HEK293 (cell line): Measurements from ENCODE around the gene LRRC7.

ENCODE experiments used
- CTCF ChIA-PET: fragments of 350-600 bp; formaldehyde crosslinking; extraction: SDS; loops from one replicate; lab custom pipeline; 2021; ENCODE audit warnings: antibody characterized with exemption; lab: Yijun Ruan, JAX
- POLR2A ChIA-PET: fragments of 300-600 bp; formaldehyde crosslinking; extraction: SDS; loops from one replicate; lab custom pipeline; 2020; ENCODE audit warnings: antibody characterized with exemption, inconsistent platforms; lab: Yijun Ruan, JAX
- H3K27ac ChIP-seq: fragments of 200-500 bp; sonication (Bioruptor generic); 2 replicates; pipeline ENCODE4 v1.5.1; 2014; ENCODE audit warnings: low read depth, low read length, control low read depth, inconsistent platforms; ENCODE audit errors: extremely low read depth
- H3K36me3 ChIP-seq, 2 experiments: fragments of 200-500 bp in 1 of 2; sonication (Bioruptor generic) in 1 of 2; 1 replicate in 1 of 2; 2 replicates in 1 of 2; pipeline ENCODE4 v1.5.1; 2014 to 2017; ENCODE audit warnings: inconsistent platforms in 2 of 2, low read length in 2 of 2; ENCODE audit not compliant: control insufficient read depth in 2 of 2, insufficient read depth in 1 of 2
- H3K4me1 ChIP-seq: fragments of 200-500 bp; sonication (Bioruptor generic); 2 replicates; pipeline ENCODE4 v1.5.1; 2014; ENCODE audit warnings: mild to moderate bottlenecking, low read length, inconsistent platforms; ENCODE audit not compliant: control insufficient read depth, insufficient read depth
- H3K4me3 ChIP-seq: 2 replicates; pipeline ENCODE4 v1.5.1; 2011; ENCODE audit warnings: low read depth, mild to moderate bottlenecking, control low read depth, low read length, moderate library complexity
- H3K9me3 ChIP-seq: fragments of 200-500 bp; sonication (Bioruptor generic); 2 replicates; pipeline ENCODE4 v1.5.1; 2014; ENCODE audit warnings: low read depth, low read length, inconsistent platforms; ENCODE audit not compliant: control insufficient read depth, insufficient read depth
- MYNN ChIP-seq: fragments of 450-650 bp; formaldehyde crosslinking; IDR thresholded peaks from 2 replicates; pipeline ENCODE4 v1.5.1; 2016; ENCODE audit warnings: missing biosample characterization, missing genetic modification characterization, borderline replicate concordance
- PRDM1 ChIP-seq: fragments of 450-650 bp; formaldehyde crosslinking; IDR thresholded peaks from 2 replicates; pipeline ENCODE4; 2016; ENCODE audit warnings: missing biosample characterization, missing genetic modification characterization
- SCRT1 ChIP-seq: fragments of 450-650 bp; formaldehyde crosslinking; IDR thresholded peaks from 2 replicates; pipeline ENCODE4 v1.5.1; 2016; ENCODE audit warnings: missing biosample characterization, missing genetic modification characterization, borderline replicate concordance
- SCRT2 ChIP-seq: fragments of 450-650 bp; formaldehyde crosslinking; IDR thresholded peaks from 2 replicates; pipeline ENCODE4 v1.5.1; 2016; ENCODE audit warnings: missing biosample characterization, missing genetic modification characterization
- SP2 ChIP-seq: fragments of 450-650 bp; formaldehyde crosslinking; IDR thresholded peaks from 2 replicates; pipeline ENCODE4 v1.5.1; 2016; ENCODE audit warnings: missing biosample characterization, missing genetic modification characterization
- ZBTB20 ChIP-seq: fragments of 450-650 bp; formaldehyde crosslinking; IDR thresholded peaks from 2 replicates; pipeline ENCODE4 v1.5.1; 2016; ENCODE audit warnings: missing biosample characterization, missing genetic modification characterization
- ZNF146 ChIP-seq: fragments of 450-650 bp; formaldehyde crosslinking; IDR thresholded peaks from 2 replicates; pipeline ENCODE4 v1.5.1; 2016; ENCODE audit warnings: missing biosample characterization, missing genetic modification characterization
- ZNF221 ChIP-seq: fragments of 450-650 bp; formaldehyde crosslinking; IDR thresholded peaks from 2 replicates; pipeline ENCODE4 v1.5.1; 2017; ENCODE audit warnings: missing biosample characterization, missing genetic modification characterization, borderline replicate concordance
- ZNF274 ChIP-seq, 2 experiments: fragments of 200-500 bp in 1 of 2; fragments of 450-650 bp in 1 of 2; sonication (Bioruptor generic) in 1 of 2; formaldehyde crosslinking in 1 of 2; IDR thresholded peaks; 2 replicates each; pipeline versions ENCODE4 v1.5.1 to v1.6.1; 2014 to 2016; ENCODE audit warnings: borderline replicate concordance in 1 of 2, inconsistent platforms in 1 of 2, low read length in 1 of 2, missing biosample characterization in 1 of 2, missing genetic modification characterization in 1 of 2
- ZNF302 ChIP-seq: fragments of 450-650 bp; formaldehyde crosslinking; IDR thresholded peaks from 2 replicates; pipeline ENCODE4 v1.5.1; 2016; ENCODE audit warnings: missing biosample characterization, missing genetic modification characterization, low read depth
- ZNF398 ChIP-seq: fragments of 450-650 bp; formaldehyde crosslinking; IDR thresholded peaks from 2 replicates; pipeline ENCODE4 v1.5.1; 2017; ENCODE audit warnings: missing biosample characterization, missing genetic modification characterization
- ZNF488 ChIP-seq: fragments of 450-650 bp; formaldehyde crosslinking; IDR thresholded peaks from 2 replicates; pipeline ENCODE4 v1.5.1; 2016; ENCODE audit warnings: missing biosample characterization, missing genetic modification characterization
- ZNF670 ChIP-seq: fragments of 450-650 bp; formaldehyde crosslinking; IDR thresholded peaks from 2 replicates; pipeline ENCODE4 v1.5.1; 2016; ENCODE audit warnings: missing biosample characterization, missing genetic modification characterization, low read depth
- ZNF776 ChIP-seq: fragments of 450-650 bp; formaldehyde crosslinking; IDR thresholded peaks from 2 replicates; pipeline ENCODE4 v1.5.0; 2017; ENCODE audit warnings: missing biosample characterization, missing genetic modification characterization, borderline replicate concordance
- ZNF837 ChIP-seq: fragments of 450-650 bp; formaldehyde crosslinking; IDR thresholded peaks from 2 replicates; pipeline ENCODE4 v1.5.1; 2016; ENCODE audit warnings: missing biosample characterization, missing genetic modification characterization
- ZSCAN16 ChIP-seq: fragments of 450-650 bp; formaldehyde crosslinking; IDR thresholded peaks from 2 replicates; pipeline ENCODE4 v1.5.1; 2016; ENCODE audit warnings: missing biosample characterization, missing genetic modification characterization
- TF ChIP-seq, protein P1 (sequence below): fragments of 450-650 bp; formaldehyde crosslinking; IDR thresholded peaks from 2 replicates; pipeline ENCODE4; 2016; ENCODE audit warnings: missing biosample characterization, missing genetic modification characterization
- TF ChIP-seq, protein P2 (sequence below): fragments of 450-650 bp; formaldehyde crosslinking; IDR thresholded peaks from 2 replicates; pipeline ENCODE4 v1.5.1; 2016; ENCODE audit warnings: missing biosample characterization, missing genetic modification characterization
- TF ChIP-seq, protein P3 (sequence below): fragments of 450-650 bp; formaldehyde crosslinking; IDR thresholded peaks from 2 replicates; pipeline ENCODE4 v1.5.1; 2016; ENCODE audit warnings: missing biosample characterization, missing genetic modification characterization

The LRRC7 gene

GRCh38 chr1:69534829-69535228 lies 32.9 kb upstream of the LRRC7 start:
- POLR2A ChIA-PET: no interaction called here
- Histone ChIP-seq H3K4me1 (no peaks in the 10 kb centered on the region), H3K4me3 (no peak overlapping the region), H3K36me3 (no peaks in the 10 kb centered on the region), H3K9me3 (no peaks in the 10 kb centered on the region), H3K27ac (no peak overlapping the region)
- TF ChIP-seq ZSCAN16 (tag by site-specific recombination): no peak
- TF ChIP-seq MYNN (tag by site-specific recombination): no peak
- TF ChIP-seq ZNF398 (tag by site-specific recombination): no peak
- TF ChIP-seq ZNF837 (tag by site-specific recombination): no peak
- TF ChIP-seq ZNF302 (tag by site-specific recombination): no peak
- TF ChIP-seq, protein P1, sequence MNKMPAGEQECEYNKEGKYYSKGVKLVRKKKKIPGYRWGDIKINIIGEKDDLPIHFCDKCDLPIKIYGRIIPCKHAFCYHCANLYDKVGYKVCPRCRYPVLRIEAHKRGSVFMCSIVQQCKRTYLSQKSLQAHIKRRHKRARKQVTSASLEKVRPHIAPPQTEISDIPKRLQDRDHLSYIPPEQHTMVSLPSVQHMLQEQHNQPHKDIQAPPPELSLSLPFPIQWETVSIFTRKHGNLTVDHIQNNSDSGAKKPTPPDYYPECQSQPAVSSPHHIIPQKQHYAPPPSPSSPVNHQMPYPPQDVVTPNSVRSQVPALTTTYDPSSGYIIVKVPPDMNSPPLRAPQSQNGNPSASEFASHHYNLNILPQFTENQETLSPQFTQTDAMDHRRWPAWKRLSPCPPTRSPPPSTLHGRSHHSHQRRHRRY (tag by site-specific recombination): no peak
- TF ChIP-seq, protein P2, sequence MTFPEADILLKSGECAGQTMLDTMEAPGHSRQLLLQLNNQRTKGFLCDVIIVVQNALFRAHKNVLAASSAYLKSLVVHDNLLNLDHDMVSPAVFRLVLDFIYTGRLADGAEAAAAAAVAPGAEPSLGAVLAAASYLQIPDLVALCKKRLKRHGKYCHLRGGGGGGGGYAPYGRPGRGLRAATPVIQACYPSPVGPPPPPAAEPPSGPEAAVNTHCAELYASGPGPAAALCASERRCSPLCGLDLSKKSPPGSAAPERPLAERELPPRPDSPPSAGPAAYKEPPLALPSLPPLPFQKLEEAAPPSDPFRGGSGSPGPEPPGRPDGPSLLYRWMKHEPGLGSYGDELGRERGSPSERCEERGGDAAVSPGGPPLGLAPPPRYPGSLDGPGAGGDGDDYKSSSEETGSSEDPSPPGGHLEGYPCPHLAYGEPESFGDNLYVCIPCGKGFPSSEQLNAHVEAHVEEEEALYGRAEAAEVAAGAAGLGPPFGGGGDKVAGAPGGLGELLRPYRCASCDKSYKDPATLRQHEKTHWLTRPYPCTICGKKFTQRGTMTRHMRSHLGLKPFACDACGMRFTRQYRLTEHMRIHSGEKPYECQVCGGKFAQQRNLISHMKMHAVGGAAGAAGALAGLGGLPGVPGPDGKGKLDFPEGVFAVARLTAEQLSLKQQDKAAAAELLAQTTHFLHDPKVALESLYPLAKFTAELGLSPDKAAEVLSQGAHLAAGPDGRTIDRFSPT: no peak
- TF ChIP-seq ZBTB20 (tag by site-specific recombination): no peak
- TF ChIP-seq PRDM1 (tag by site-specific recombination): no peak
- no peak for TF ChIP-seq SCRT2
- no peak for TF ChIP-seq ZNF221 (tag by site-specific recombination)
- no peak for TF ChIP-seq ZNF488 (tag by site-specific recombination)
- TF ChIP-seq, protein P3, sequence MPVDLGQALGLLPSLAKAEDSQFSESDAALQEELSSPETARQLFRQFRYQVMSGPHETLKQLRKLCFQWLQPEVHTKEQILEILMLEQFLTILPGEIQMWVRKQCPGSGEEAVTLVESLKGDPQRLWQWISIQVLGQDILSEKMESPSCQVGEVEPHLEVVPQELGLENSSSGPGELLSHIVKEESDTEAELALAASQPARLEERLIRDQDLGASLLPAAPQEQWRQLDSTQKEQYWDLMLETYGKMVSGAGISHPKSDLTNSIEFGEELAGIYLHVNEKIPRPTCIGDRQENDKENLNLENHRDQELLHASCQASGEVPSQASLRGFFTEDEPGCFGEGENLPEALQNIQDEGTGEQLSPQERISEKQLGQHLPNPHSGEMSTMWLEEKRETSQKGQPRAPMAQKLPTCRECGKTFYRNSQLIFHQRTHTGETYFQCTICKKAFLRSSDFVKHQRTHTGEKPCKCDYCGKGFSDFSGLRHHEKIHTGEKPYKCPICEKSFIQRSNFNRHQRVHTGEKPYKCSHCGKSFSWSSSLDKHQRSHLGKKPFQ (tag by site-specific recombination): no peak
- no peak for TF ChIP-seq ZNF274 (IDR thresholded peaks at IDR 0.05; ENCODE audit: low read length)
- TF ChIP-seq ZNF274 (tag by site-specific recombination; IDR thresholded peaks at IDR 0.05; ENCODE audit: borderline replicate concordance): no peak
- CTCF ChIA-PET: no interaction called here

DNA sequence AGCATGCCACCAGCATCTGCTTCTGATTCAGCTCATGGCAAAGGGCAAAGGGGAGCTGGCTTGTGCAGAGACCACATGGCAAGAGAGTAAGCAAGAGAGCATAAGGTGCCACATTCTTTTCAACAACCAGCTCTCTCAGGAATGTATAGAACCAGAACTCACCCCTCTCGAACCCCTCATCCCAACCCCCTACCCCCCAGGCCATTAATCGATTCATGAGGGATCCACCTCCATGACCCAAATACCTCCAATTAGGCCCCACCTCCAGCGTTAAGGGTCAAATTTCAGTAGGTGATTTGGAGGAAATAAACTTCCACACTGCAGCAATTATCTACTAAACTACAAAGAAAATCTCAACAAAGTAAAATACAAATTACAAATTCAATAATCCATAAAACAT lies 32.2 kb upstream of the LRRC7 start:
- H3K27ac ChIP-seq: no peak overlapping the region
- ChIA-PET POLR2A (no interaction called here), CTCF (no interaction called here)
- no peaks in the 10 kb centered on the region for H3K36me3 ChIP-seq
- H3K4me1 ChIP-seq: no peaks in the 10 kb centered on the region
- H3K9me3 ChIP-seq: no peaks in the 10 kb centered on the region
- TF ChIP-seq ZNF146 (tag by site-specific recombination) (no peak), ZNF670 (tag by site-specific recombination) (no peak), SP2 (tag by site-specific recombination) (no peak), SCRT1 (tag by site-specific recombination) (no peak), ZNF776 (tag by site-specific recombination) (no peak)
- H3K4me3 ChIP-seq: no peak overlapping the region
